MV-4-11 (cell line): ENCODE data around the gene CCDC33.

Experiments
- DNase-seq: peaks from one replicate; lab custom pipeline; 2025; lab: John Stamatoyannopoulos, UW

The CCDC33 gene

DNA sequence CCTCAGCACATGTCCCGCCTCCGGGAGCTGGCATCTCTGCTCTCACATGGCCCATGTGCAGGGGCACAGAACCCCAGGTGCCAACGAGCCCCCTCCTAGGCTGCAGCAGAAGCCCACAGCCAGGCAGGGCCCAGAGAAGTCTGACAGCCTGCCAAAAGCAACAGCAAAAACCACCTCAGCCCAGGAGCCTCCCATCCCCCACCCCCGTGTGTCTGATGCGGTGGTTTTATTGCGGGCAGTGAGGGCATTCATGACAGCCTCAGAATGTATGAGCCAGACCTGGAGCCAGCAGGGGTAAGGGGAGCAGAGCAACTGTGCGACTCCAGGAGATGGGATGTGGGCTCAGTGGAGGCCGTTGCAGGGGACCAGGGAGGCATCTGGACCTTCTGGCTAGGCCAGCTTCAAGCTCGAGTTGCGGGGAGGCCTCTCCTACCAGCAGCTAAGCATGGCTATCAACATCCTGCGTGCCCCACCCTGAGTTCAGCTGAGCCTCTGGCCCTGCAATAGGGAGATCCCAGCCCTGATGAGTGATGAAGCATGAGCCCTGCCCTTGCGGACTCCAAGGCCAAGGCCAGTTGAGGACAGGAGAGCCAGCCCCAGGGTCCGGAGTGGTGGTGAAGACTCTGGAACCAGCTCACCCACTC lies 78.8 kb downstream of the CCDC33 start:
- no peak for DNase-seq

DNA sequence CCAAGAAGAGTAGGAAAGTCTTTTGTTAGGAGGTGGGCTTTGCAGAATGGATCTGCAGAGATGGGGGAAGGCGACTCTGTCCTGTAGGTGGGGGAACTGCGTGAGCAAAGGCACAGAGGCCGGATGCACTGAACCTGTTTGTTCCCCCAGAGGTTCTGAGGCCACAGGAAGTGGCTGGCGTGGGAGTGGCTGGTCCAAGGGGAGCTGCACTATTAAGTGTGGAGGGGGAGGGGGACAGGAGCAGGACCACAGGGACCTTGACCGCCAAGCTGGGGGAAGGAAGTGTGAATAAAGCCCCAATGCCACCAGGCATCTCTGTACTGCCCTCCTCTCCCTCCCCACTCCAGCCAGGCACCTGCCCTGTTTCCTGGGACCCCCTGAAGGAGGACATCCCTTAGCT lies 79.5 kb downstream of the CCDC33 start:
- peak; percentile 35 for DNase-seq

DNA sequence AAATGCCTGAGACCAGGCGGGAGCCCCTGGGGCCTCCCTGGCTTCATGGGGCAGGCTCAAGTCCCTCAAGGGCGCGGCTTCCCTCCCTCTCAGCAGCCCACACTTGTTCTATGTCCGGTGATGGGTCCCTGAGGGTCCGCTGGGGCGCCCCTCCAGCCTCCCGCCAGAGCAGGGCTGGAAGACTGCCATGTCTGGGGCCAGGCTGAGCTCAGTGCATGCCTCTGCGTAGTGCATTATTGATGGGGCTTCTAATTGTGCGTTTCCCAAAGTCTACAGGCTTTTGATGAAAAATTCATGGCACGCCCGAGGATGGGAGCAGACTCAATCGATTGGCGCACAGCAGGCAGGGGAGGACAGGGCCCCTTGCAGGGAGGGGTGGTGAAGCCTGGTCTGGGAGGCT lies 80.0 kb downstream of the CCDC33 start:
- DNase-seq = no peak

DNA sequence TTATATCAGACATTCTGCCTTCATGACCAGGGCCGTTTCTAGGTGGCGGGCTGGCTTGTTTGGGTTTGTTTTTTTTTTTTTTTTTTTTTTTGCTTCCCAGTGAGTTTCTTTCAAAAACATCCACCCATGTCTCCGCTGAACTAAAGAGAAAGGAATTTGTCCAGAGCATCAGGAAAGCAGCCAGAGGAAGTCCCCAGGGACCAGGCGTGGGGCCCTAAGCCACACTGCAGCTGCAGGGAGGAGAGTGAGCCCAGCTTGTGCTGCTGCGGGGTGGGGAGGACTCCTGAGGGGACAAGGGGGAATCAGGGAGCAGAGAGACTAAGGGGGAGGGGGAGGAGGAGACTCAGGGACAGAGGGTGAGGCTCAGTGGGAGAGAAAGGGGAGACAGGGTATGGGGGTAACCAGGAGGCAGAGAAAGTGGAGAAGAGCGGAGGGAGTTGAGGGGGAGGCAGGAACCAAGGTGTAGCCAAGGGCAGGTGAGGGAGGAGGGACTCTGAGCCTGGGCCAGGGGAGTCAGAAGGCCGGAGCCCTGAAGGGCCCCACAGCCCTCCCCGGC lies 81.8 kb downstream of the CCDC33 start:
- no peak for DNase-seq

DNA sequence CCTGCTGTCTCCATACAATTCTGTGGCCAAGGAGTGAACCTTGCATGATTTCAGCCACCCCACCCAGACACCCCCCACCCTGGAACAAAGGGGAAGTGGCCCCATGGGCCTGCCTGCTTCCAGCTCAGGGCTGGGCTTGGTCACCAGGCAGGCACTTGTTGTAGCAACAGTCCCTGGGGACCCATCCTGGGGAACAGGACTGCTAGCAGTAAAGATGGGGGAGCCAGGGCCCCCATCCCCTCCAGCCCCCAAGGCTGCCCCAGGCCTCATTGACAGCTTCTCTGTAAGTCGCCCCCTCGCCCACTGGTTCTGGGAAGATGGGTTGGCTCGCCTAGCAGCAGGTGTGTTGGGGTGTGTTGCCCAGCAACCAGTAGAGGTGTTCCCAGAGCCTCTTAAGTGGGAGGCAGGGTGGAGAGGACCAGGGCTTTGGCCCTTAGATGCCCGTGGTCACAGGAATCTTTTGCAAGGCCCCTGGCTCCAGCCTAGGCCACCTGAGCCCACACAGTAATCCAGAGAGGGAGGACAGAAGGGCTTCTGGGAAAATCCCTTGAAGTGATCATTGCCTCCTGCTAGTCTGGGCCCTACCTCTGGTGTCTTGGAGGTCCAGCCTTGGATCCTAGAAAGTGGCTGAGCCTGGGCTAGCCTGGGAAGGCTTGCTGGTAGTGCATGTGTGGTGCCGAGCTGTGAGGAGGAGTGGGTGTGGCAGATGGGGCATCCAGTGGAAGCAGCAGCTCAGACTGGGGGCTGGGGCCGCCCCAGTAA lies 82.4 kb downstream of the CCDC33 start:
- DNase-seq = peak; percentile 64

DNA sequence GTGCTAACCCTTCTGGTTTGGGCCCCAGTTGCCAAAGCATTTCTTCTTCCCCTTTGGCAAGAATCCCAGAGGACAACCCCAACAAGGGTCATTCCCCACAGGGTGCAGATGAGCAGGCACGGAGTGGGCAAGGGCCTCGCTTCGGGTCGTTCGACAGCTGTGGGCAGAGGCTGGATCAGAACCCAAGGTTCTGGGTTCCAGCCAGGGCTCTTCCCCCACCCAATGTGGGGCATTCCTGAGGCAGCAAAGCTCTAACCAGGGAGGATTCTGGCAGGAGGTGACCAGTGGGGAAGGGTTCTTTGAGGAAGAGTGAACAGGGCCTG lies 83.0 kb downstream of the CCDC33 start:
- DNase-seq = no peak

DNA sequence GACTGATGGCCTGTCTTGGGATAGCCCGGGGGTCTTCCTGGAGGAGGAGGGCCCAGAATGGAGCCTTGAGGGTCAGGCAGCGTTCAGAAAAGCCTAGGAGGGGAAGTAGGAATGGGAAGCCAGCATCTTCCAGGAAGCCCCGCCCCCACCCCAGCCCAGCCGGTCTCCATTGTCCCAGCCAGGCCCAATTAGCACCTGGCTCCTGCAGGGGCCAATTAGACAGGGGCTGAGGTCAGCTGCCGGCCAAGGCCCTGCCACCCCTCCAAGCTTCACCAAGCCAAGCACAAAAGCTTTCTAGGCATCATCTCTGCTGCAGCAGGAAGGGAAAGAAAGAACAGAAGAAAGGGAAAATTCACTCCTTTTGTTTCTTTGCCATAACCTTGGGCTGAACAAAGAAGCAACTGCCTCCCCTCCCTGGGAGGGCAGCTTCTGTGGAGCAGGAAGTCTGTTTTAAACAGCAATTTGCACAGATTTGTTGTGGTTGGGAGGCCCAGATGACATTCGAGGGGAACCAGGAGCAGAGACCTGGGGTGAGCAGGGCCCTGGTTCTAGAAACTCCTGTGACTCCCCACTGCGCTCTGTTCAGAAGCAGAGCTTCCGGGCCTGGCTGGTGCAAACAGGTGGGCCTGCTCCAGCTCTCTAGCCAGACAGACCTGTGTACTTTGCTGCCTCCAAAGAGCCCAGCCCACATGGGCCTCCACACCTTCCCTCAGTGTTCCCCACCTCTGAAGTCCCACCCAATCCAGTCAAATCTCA lies 83.6 kb downstream of the CCDC33 start:
- no peak for DNase-seq

DNA sequence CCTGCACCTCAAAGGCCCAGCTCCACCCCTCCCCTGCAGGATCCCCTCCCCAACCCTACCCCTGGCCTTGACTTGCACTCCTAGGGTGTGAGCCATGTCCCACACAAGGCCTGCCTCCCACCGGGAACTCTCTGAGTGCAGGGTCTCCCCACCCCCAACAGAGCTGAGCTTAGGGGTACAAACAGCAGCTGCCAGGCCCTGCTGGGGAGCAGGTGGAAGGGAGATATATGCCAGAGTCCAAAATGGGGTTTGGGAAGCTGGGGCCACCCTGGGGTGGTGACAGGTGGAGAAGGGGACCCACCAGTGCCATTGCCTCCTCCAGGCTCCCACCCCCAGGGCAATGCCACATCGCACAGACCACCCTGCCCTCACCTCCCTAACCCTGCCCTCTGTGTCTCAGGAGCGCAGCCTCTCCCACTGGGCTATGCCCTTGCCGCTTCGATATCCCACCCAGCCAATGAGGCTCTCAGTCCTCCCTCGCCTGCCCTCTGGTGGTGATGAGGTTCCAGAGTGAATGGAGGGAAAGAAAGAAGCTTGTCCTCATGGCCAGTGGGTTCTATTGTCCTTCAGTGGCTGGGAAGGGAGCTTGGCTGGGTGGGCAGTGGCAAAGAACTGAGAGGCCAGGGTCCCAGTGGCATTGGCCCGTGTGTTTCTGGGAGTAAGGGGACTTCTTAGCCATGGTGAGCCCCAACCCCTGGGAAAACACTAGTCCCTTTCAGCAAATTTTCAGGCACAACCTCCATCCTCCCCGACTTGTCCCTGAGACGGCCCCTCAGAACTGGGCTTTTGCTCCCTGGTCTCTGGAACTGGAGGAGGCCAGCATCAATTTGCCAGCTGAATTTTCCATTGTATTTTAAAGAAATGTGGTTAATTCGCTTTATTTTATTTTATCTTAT lies 84.5 kb downstream of the CCDC33 start:
- DNase-seq = no peak

DNA sequence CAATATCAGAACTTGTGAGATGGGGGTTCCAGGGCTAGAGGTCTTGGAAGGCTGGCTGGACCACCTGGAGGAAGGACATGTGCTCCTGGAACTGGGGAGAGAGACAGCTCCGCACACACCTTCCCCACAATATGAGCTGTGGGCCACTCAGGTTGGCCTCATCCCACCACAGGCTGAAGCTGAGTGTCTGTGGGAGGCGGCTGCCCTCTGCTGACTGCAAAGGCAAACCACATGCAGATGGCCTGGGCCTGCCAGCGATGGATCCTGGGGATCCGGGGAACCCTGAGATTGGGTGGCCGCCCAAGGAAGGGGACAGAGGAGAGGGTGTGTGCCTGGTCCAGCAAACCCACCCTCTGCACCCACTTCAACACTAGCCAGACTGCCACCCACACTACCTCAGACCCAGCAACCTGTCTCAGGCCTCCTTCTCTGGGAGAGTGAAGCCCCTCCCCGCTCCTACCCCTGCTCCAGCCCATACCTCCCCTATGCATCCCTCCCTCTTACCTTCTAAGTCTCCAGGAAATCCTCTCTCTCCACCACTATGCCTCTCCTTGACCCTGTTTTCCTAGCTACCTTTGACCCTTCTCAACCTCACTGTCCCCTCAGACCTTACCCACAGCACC lies 86.5 kb downstream of the CCDC33 start:
- DNase-seq = peak; percentile 32

DNA sequence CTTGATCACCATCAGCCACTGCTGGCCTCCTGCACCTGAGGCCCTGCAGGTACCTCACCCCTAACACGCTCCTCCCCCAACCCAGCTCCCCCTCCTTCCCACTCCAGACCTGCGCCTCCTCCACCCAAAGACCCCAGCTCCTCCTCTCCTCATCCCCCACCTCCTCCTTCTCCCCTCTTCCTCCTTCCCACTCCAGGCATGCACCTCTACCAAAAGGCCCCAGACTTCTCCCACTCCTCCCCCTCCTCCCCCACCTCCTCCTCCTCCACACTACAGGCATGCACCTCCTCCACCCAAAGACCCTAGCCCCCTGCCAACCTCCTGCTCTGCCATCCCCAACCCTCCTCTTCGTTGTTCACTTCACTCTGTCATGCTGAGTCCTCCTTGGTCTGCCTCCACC lies 88.6 kb downstream of the CCDC33 start:
- no peak for DNase-seq

DNA sequence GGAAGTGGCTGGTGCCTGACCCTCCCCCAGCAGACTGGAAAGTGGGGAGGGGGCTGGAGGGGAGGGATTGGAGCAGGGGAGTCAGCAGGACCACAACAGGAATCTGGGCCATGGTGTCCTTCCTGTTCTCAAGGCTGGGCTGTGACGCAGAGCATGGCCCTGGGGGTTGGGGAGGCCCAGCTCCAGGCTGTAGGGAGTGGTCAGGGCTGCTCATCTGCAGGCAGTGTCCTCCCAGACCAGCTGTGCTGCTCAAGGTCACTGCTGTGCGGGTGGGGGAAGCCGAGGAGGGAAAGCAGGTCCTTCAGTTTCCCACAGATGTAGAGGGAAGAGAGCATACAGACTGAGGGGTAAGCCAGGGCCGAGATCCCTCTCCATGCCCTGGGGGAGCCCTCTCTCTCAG lies 90.6 kb downstream of the CCDC33 start:
- no peak for DNase-seq

DNA sequence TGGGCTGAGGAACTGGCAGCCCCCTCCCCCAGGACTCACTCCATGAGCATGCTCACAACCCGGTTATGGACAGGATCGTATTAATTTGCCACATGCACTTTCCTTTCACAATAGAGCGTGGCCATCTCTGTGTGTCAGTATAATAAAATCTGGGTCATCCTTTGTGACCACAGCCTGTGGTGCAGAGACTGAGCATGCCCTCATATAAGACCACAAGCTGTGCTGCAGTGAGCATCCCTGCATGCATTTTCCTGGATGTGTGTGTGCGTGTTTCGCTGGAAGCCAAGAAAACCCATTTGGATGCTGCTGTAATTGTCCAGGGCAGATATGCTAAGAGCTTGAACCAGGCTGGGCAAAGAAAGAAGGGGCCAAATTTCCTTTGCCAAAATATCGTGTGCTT lies 91.6 kb downstream of the CCDC33 start:
- no peak for DNase-seq

DNA sequence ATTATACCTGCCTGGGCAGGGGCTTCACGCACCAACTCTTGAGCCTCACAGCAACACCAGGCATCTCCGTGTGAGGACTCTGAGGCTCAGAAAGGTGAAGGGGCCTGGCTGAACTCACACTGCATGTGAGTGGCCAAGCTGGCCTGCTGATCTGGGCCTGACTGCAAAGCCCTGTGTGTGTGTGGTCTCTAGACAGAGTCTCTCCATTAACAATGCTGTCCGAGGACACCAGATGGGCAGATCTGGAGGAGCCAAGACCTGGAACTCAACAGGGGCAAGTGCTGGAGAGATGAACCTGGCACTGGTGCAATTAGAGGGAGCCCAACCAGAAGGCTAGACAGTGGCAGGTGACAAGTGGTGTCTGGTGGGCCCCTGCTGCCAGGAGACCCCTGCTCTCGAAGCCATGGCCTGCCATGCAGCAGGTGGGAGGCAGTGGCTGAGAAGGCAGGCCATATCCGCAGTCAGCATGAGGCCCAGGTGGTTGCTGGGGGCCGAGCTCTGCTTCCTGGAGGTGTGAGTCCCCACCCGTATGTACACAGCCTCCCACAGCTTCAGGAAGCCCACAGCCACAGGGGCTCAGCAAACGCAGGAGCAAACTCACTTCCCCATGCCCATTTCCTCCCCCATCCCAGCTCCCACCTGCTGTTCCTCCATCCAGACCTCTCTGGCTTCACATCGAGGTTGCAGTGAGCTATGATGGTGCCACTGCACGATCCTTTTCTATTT lies 92.4 kb downstream of the CCDC33 start:
- no peak for DNase-seq

DNA sequence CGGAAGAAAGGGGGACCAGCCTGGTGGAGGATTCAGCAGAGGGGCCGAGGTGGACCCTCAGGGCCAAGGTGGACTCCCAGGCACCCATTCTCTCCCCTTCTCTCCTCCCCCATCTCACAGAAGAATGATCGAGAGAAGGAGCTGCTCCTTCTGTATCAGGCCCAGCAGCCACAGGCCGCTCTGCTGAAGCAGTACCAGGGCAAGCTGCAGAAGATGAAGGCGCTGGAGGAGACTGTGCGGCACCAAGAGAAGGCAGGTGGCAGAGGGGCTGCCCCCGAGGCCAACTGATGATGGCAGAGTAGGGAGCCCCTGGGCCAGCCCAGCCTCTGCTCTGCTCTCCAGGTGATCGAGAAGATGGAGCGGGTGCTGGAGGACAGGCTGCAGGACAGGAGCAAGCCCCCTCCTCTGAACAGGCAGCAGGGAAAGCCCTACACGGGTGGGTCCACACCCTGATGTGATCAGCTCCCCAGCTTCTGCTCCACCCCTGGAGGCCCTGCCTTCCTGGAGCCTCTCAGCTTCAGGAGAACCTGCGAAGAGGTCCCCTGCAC lies 94.8 kb downstream of the CCDC33 start:
- DNase-seq = no peak

DNA sequence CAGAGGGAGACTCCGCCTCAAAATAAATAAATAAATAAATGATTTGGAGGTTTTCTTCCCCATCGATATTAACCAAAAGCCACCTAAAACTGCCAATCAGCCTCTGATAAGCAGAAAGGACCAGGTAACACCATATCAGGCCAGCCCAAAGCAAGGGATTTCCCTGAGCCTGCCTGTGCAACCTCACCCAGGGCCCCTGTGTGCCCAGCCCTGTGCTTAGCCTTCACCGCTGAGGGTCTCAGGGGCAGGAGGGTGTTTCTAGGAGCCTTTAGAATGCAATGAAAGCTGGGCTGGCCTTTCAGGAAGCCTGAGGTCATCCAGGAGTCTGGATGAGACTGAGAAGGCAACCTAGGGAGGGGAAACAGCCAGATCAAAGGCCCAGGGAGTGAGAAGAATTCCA lies 95.9 kb downstream of the CCDC33 start:
- DNase-seq = no peak

DNA sequence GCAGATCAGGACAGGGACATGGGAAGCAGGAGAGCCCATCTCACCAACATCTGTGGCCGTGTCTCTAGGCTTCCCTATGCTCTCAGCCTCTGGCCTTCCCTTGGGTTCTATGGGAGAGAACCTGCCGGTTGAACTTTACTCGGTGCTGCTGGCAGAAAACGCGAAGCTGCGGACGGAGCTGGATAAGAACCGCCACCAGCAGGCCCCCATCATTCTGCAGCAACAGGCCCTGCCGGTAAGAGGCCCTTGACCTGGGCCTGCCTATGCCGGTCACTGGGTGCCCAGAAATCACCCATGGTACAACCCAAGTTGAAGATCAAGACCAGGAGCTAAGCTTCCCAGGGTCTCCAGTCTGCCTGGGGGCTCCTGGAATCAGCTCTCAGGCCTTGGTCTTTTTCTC lies 96.5 kb downstream of the CCDC33 start:
- DNase-seq = no peak

DNA sequence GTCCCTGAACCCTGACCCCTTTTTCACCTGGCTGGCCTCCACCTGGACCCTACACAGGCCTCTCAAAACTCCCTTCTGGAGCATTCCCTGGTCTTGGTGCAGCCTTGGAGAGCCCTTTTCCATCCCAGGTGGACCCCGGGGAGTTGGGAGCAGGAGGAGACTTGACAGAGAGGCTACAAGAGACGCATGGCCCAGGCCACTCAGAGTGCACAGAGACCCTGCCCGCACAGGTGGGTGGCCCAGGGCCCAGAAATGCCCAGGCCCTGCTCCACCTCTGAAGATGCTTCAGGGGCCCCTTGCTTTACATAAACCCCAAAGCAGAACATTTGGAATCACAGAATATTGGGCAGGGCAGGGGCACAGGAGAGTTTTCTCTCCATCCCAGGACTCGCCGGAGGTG lies 97.0 kb downstream of the CCDC33 start:
- no peak for DNase-seq

DNA sequence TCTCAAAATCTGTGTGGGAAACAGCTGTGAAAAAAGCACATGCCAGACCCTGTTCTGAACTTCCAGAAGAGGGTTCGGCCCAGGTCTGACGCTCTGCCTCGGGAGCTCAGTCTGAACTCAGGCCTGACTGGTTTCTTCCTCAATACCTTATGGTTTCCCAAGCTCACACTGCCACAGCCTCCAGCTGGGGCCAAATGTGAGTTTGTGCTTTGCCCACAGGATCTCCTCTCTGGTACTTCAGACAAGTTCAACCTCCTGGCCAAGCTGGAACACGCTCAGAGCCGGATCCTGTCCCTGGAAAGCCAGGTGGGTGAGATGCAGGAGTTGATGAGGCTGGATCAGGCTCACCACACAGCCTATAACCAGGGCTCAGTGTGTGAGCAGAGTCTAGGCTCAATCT lies 97.5 kb downstream of the CCDC33 start:
- no peak for DNase-seq

DNA sequence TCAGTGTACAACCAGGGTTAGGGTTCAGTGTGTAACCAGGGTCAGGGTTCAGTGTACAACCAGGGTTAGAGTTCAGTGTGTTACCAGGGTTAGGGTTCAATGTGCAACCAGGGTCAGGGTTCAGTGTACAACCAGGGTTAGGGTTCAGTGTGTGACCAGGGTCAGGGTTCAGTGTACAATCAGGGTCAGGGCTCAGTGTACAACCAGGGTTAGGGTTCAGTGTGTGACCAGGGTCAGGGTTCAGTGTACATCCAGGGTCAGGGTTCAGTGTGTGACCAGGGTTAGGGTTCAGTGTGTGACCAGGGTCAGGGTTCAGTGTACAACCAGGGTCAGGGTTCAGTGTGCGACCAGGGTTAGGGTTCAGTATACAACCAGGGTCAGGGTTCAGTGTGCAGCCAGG lies 98.0 kb downstream of the CCDC33 start:
- no peak for DNase-seq

DNA sequence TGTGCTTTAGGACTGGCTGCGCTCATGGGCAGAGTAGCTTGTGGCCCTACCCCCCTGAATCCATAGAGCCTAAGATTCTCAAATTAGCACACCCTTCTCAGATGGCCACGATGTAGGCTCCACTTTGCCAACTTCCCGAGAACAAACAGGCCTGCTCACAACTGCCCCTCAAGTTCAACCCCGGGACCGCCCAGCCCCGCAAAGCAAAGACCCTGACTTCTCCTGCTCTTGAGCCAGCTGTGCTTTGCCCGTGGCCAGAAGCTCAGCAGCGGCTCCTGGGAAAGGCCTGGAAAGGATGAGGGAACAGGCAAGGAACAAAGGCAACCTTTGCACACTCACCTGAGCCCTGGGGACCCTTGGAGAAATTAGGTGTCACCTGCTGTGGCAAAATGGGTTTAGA lies 99.3 kb downstream of the CCDC33 start:
- no peak for DNase-seq
